HCT116 (cell line): ENCODE data around the gene SUGCT. TPM values are rescaled to one million over a fixed set of nuclear protein-coding genes. Genes with fewer than 3 reads are reported as not detected.

Experiments
- ATAC-seq: fragments of 200-7000 bp; cut with Tn5 transposase; 2 replicates; pipeline ENCODE4 v1.9.1; 2020; ENCODE audit warnings: mild to moderate bottlenecking, moderate library complexity
- BruUV-seq: library from RNA; stranded (reverse); fragments of 400-500 nt; replicated peaks from 2 replicates; lab custom pipeline; 2021; lab: Mats Ljungman, UMichigan
- CTCF ChIA-PET: fragments of 300-600 bp; sonication (Branson Sonifier 250); formaldehyde crosslinking; loops from one replicate; lab custom pipeline; 2021; ENCODE audit warnings: antibody characterized with exemption; lab: Charles Lee
- POLR2A ChIA-PET: fragments of 300-600, 350-600 bp; sonication (Branson Sonifier 250); formaldehyde crosslinking; loops from one replicate; lab custom pipeline; 2021; ENCODE audit warnings: antibody characterized with exemption; lab: Charles Lee
- RAD21 ChIA-PET, 2 experiments: fragments of 300-600 bp; sonication (Branson Sonifier 250); formaldehyde crosslinking; loops; one replicate each; lab custom pipeline; 2023; ENCODE audit warnings: low total read pairs in 2 of 2; ENCODE audit not compliant: uncharacterized antibody in 2 of 2, unreplicated experiment in 2 of 2, low non-redundant PET in 1 of 2; lab: Charles Lee
- DNase-seq: peaks from one replicate; pipeline ENCODE4 v3.0.0-alpha.2; 2010; ENCODE audit warnings: low read depth, low spot score
- H2AFZ ChIP-seq: fragments of 200-600 bp; shearing (Covaris generic), sonication (generic); 2 replicates; pipeline ENCODE4 v1.6.1; 2017; ENCODE audit warnings: low read depth, mixed run types, mixed read lengths, antibody characterized with exemption, low read length; ENCODE audit not compliant: poor library complexity, severe bottlenecking
- H3K27ac ChIP-seq: 2 replicates; pipeline ENCODE4 v1.5.1; 2012; ENCODE audit warnings: low read depth, low read length
- H3K27me3 ChIP-seq: fragments of 200-600 bp; sonication (generic); 2 replicates; pipeline ENCODE4 v1.6.1; 2016; ENCODE audit warnings: mixed run types, low read length, mixed read lengths; ENCODE audit not compliant: insufficient read depth
- H3K36me3 ChIP-seq, 2 experiments: fragments of 200-500 bp in 1 of 2; fragments of 200-600 bp in 1 of 2; sonication (Bioruptor generic) in 1 of 2; sonication (generic) in 1 of 2; 2 replicates each; pipeline versions ENCODE4 v1.5.1 to v1.6.1; 2014 to 2016; ENCODE audit warnings: low read length in 2 of 2, inconsistent platforms in 1 of 2, mixed read lengths in 1 of 2, mixed run types in 1 of 2; ENCODE audit not compliant: insufficient read depth in 2 of 2, control insufficient read depth in 1 of 2
- H3K4me1 ChIP-seq, 2 experiments: fragments of 200-600 bp in 1 of 2; sonication (generic) in 1 of 2; 2 replicates each; pipeline versions ENCODE4 v1.5.1 to v1.6.1; 2012 to 2017; ENCODE audit warnings: low read length in 2 of 2, inconsistent platforms in 1 of 2, mild to moderate bottlenecking in 1 of 2, mixed read lengths in 1 of 2, mixed run types in 1 of 2, moderate library complexity in 1 of 2; ENCODE audit not compliant: insufficient read depth in 2 of 2, control insufficient read depth in 1 of 2
- H3K4me2 ChIP-seq: fragments of 200-600 bp; sonication (generic); 2 replicates; pipeline ENCODE4 v1.6.1; 2017; ENCODE audit warnings: mixed run types, low read length, mixed read lengths
- H3K4me3 ChIP-seq, 2 experiments: fragments of 200-600 bp in 1 of 2; sonication (generic) in 1 of 2; replicated peaks in 1 of 2; 2 replicates each; pipeline ENCODE4 v1.5.1; 2011 to 2016; ENCODE audit warnings: low read length in 2 of 2, control low read depth in 1 of 2, low read depth in 1 of 2, mild to moderate bottlenecking in 1 of 2, mixed read lengths in 1 of 2, mixed run types in 1 of 2
- H3K79me2 ChIP-seq: fragments of 200-600 bp; sonication (generic); 2 replicates; pipeline ENCODE4 v1.6.1; 2017; ENCODE audit warnings: mild to moderate bottlenecking, mixed run types, low read length, moderate library complexity, mixed read lengths; ENCODE audit not compliant: insufficient read depth
- H3K9ac ChIP-seq: fragments of 200-600 bp; sonication (generic); 2 replicates; pipeline ENCODE4 v1.6.1; 2016; ENCODE audit warnings: low read length, mixed read lengths
- H3K9me2 ChIP-seq: fragments of 200-600 bp; sonication (generic), shearing (Covaris generic); 2 replicates; pipeline ENCODE4 v1.6.1; 2017; ENCODE audit warnings: mixed run types, mild to moderate bottlenecking, moderate library complexity; ENCODE audit not compliant: insufficient read depth
- H3K9me3 ChIP-seq, 2 experiments: fragments of 200-500 bp in 1 of 2; fragments of 200-600 bp in 1 of 2; sonication (Bioruptor generic) in 1 of 2; sonication (generic) in 1 of 2; 2 replicates each; pipeline ENCODE4 v1.6.1; 2014 to 2017; ENCODE audit warnings: low read length in 2 of 2, mixed read lengths in 2 of 2, inconsistent platforms in 1 of 2, low read depth in 1 of 2, mild to moderate bottlenecking in 1 of 2, mixed run types in 1 of 2, moderate library complexity in 1 of 2; ENCODE audit not compliant: control insufficient read depth in 1 of 2, insufficient read depth in 1 of 2
- H4K20me1 ChIP-seq: fragments of 200-600 bp; sonication (generic), shearing (Covaris generic); 2 replicates; pipeline ENCODE4 v1.6.1; 2017; ENCODE audit warnings: mixed run types, mild to moderate bottlenecking, moderate library complexity; ENCODE audit not compliant: insufficient read depth
- CEBPB ChIP-seq: IDR thresholded peaks from 2 replicates; pipeline ENCODE4 v1.6.1; 2012; ENCODE audit warnings: low read depth
- EGR1 ChIP-seq: IDR thresholded peaks from 2 replicates; pipeline ENCODE4 v1.6.1; 2012; ENCODE audit warnings: low read depth
- ELF1 ChIP-seq: IDR thresholded peaks from 2 replicates; pipeline ENCODE4 v1.6.1; 2012; ENCODE audit warnings: low read depth, borderline replicate concordance
- EZH2 ChIP-seq: fragments of 200-600 bp; sonication (generic); IDR thresholded peaks from 2 replicates; pipeline ENCODE4 v1.6.1; 2017; ENCODE audit warnings: antibody characterized with exemption, mixed run types
- EZH2phosphoT487 ChIP-seq: fragments of 200-600 bp; IDR thresholded peaks from 2 replicates; pipeline ENCODE4 v1.6.1; 2018; ENCODE audit warnings: antibody characterized with exemption, borderline replicate concordance
- FOSL1 ChIP-seq: IDR thresholded peaks from 2 replicates; pipeline ENCODE4 v1.6.1; 2012; ENCODE audit warnings: low read depth
- POLR2A ChIP-seq: IDR thresholded peaks from 2 replicates; pipeline ENCODE4 v1.7.0; 2011; ENCODE audit warnings: borderline replicate concordance; ENCODE audit not compliant: insufficient read depth, insufficient read length; ENCODE audit errors: extremely low read depth
- POLR2AphosphoS5 ChIP-seq: IDR thresholded peaks from 2 replicates; pipeline ENCODE4 v1.6.1; 2011; ENCODE audit warnings: mild to moderate bottlenecking, low read depth, low read length, moderate library complexity
- RAD21 ChIP-seq: IDR thresholded peaks from 2 replicates; pipeline ENCODE4 v1.6.1; 2012; ENCODE audit warnings: low read depth, mild to moderate bottlenecking
- SIN3A ChIP-seq: IDR thresholded peaks from 2 replicates; pipeline ENCODE4 v1.6.1; 2012; ENCODE audit warnings: low read depth
- SRF ChIP-seq: IDR thresholded peaks from 2 replicates; pipeline ENCODE4 v1.6.1; 2012; ENCODE audit warnings: low read depth
- intact Hi-C: fragments of 100-400 bp; cut with micrococcal nuclease; formaldehyde crosslinking; loops from 2 replicates; pipeline ENCODE4 v1.10.0; 2022
- total RNA-seq: library from RNA; stranded (reverse); gene quantifications from one replicate; pipeline ENCODE4 v1.2.1, GENCODE V29; 2021; ENCODE audit not compliant: unreplicated experiment
- TF ChIP-seq, protein P1 (sequence below): IDR thresholded peaks from 2 replicates; pipeline ENCODE4 v1.6.1; 2012
- TF ChIP-seq, protein P2 (sequence below): IDR thresholded peaks from 2 replicates; pipeline ENCODE4 v1.6.1; 2012
- TF ChIP-seq, protein P3 (sequence below), 3 experiments: fragments of 200-600 bp in 1 of 3; sonication (generic) in 1 of 3; IDR thresholded peaks in 2 of 3; conservative IDR thresholded peaks in 1 of 3; 2 replicates each; pipeline ENCODE4 v1.5.1; 2012 to 2017; ENCODE audit warnings: low read depth in 2 of 3, low read length in 2 of 3, antibody characterized with exemption in 1 of 3, borderline replicate concordance in 1 of 3, control low read depth in 1 of 3, mild to moderate bottlenecking in 1 of 3, mixed read lengths in 1 of 3, mixed run types in 1 of 3, moderate library complexity in 1 of 3; ENCODE audit not compliant: insufficient read depth in 1 of 3

SUGCT gene
- total RNA-seq, 1 experiment from 2014 or later, result 4.4 TPM

DNA sequence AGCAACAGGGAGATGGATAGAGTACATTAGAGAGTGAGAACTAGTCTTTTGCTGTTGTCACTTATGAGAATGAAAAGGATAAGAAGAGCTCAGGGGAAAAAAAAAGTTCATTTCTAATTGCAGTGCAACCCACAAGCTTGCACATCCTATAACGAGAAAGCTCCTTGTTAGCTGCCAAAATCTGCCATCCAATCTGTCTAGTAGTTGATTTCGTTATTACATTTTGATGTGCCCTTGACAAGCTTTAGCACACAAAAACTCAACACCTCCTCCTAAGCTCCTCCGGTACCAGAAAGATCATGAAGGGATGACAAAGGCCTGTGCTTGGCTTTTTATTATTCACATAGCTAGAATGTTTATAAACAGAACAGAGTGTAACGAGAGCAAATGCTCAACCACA, 519.4 kb downstream of the SUGCT start:
- H3K27me3 ChIP-seq, result no peaks in the 10 kb centered on the region
- H3K4me1 ChIP-seq, result no peaks in the 10 kb centered on the region
- no peaks in the 10 kb centered on the region for H3K9me2 ChIP-seq
- DNase-seq (no peak), ATAC-seq (no peak)
- BruUV-seq, result no TSS peak
- no peaks in the 10 kb centered on the region for H3K79me2 ChIP-seq
- ChIA-PET POLR2A (no interaction called here), RAD21 (no interaction called here), CTCF (no interaction called here)
- H3K9me3 ChIP-seq, result no peaks in the 10 kb centered on the region
- no peak overlapping the region for H3K4me3 ChIP-seq
- no peaks in the 10 kb centered on the region for H3K36me3 ChIP-seq
- H3K9ac ChIP-seq, result no peak overlapping the region
- no peak overlapping the region for H3K4me2 ChIP-seq
- no peak overlapping the region for H2AFZ ChIP-seq
- TF ChIP-seq EGR1 (no peak), EZH2phosphoT487 (no peak), RAD21 (no peak), ELF1 (no peak), FOSL1 (no peak), EZH2 (no peak)
- intact Hi-C loops, result no loop called here
- H3K27ac ChIP-seq, result no peak overlapping the region
- H4K20me1 ChIP-seq, result no peaks in the 10 kb centered on the region; the same call in 1 of the 2 replicates

DNA sequence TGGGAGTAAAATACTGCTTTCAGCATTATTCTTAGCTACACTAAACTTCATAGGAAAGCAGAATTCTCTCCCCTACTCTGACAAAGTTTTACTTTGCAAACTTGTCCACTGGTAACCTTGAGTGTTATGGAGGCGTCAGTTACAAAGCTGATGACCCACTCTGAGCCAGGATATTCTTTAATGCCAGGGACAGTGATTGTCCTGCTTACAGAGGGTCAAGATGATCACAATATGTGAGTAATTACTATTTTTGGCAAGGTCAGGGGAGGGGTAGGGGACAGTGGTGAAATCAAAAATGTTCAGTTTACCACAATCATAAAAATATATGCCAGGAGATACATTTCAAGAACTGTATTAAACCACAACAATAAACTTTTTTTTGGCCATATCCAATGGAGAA, 520.6 kb downstream of the SUGCT start:
- no TSS peak for BruUV-seq
- RAD21 ChIA-PET, result no interaction called here
- H4K20me1 ChIP-seq, result no peaks in the 10 kb centered on the region; the same call in 1 of the 2 replicates
- H3K4me1 ChIP-seq, result no peaks in the 10 kb centered on the region
- intact Hi-C loops, result no loop called here
- no peak overlapping the region for H3K4me2 ChIP-seq
- no peaks in the 10 kb centered on the region for H3K36me3 ChIP-seq
- H3K27me3 ChIP-seq, result no peaks in the 10 kb centered on the region
- ATAC-seq, result no peak
- DNase-seq, result no peak
- H3K27ac ChIP-seq, result no peak overlapping the region
- POLR2A ChIA-PET, result no interaction called here
- no peaks in the 10 kb centered on the region for H3K9me2 ChIP-seq
- H3K9ac ChIP-seq, result no peak overlapping the region
- CTCF ChIA-PET, result no interaction called here
- H3K79me2 ChIP-seq, result no peaks in the 10 kb centered on the region
- no peaks in the 10 kb centered on the region for H3K9me3 ChIP-seq
- TF ChIP-seq EZH2phosphoT487 (no peak), FOSL1 (no peak), SIN3A (no peak), SRF (no peak), CEBPB (no peak), POLR2AphosphoS5 (no peak), POLR2A (no peak)
- TF ChIP-seq, protein P1, sequence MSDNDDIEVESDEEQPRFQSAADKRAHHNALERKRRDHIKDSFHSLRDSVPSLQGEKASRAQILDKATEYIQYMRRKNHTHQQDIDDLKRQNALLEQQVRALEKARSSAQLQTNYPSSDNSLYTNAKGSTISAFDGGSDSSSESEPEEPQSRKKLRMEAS, result no peak
- TF ChIP-seq, protein P2, sequence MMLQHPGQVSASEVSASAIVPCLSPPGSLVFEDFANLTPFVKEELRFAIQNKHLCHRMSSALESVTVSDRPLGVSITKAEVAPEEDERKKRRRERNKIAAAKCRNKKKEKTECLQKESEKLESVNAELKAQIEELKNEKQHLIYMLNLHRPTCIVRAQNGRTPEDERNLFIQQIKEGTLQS, result no peak
- TF ChIP-seq, protein P3, sequence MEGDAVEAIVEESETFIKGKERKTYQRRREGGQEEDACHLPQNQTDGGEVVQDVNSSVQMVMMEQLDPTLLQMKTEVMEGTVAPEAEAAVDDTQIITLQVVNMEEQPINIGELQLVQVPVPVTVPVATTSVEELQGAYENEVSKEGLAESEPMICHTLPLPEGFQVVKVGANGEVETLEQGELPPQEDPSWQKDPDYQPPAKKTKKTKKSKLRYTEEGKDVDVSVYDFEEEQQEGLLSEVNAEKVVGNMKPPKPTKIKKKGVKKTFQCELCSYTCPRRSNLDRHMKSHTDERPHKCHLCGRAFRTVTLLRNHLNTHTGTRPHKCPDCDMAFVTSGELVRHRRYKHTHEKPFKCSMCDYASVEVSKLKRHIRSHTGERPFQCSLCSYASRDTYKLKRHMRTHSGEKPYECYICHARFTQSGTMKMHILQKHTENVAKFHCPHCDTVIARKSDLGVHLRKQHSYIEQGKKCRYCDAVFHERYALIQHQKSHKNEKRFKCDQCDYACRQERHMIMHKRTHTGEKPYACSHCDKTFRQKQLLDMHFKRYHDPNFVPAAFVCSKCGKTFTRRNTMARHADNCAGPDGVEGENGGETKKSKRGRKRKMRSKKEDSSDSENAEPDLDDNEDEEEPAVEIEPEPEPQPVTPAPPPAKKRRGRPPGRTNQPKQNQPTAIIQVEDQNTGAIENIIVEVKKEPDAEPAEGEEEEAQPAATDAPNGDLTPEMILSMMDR (IDR thresholded peaks at IDR 0.05 in 2 of 3, conservative IDR thresholded peaks at IDR 0.05 in 1 of 3; ENCODE audit: borderline replicate concordance in 1 of 3, insufficient read depth in 1 of 3, low read depth in 2 of 3, low read length in 2 of 3), result no peak
- no peak overlapping the region for H2AFZ ChIP-seq
- no peak overlapping the region for H3K4me3 ChIP-seq
